H1 (cell line): Measurements from ENCODE around the gene UPK1B. TPM values are rescaled to one million over a fixed set of nuclear protein-coding genes. Genes with fewer than 3 reads are reported as not detected.

Experiments
- CHD1 ChIP-seq: IDR thresholded peaks from 2 replicates; pipeline ENCODE4 v1.6.1; 2012; ENCODE audit warnings: low read depth, low read length, improper control_type of control experiment
- EZH2 ChIP-seq: fragments of 200-600 bp; sonication (generic); IDR thresholded peaks from 2 replicates; pipeline ENCODE4 v1.7.1; 2012; ENCODE audit warnings: low read depth, mild to moderate bottlenecking, moderate library complexity, low read length, inconsistent platforms; ENCODE audit not compliant: severe bottlenecking
- FOSL1 ChIP-seq: IDR thresholded peaks from 2 replicates; pipeline ENCODE4 v1.6.1; 2011; ENCODE audit warnings: mild to moderate bottlenecking, low read depth, low read length, moderate library complexity; ENCODE audit not compliant: insufficient read depth
- GTF2F1 ChIP-seq: IDR thresholded peaks from 2 replicates; pipeline ENCODE4 v1.6.1; 2012; ENCODE audit warnings: low read depth, low read length, improper control_type of control experiment, borderline replicate concordance
- SIN3A ChIP-seq, 2 experiments: IDR thresholded peaks in 1 of 2; conservative IDR thresholded peaks in 1 of 2; 2 replicates each; pipeline ENCODE4 v1.6.1; 2011 to 2012; ENCODE audit warnings: low read length in 2 of 2, improper control_type of control experiment in 1 of 2, low read depth in 1 of 2, mild to moderate bottlenecking in 1 of 2
- polyA plus RNA-seq, 7 experiments: library from polyadenylated mRNA; depleted of rRNA in 3 of 7; stranded (reverse) in 5 of 7; unstranded in 2 of 7; fragments of >200 nt in 5 of 7; fragments of 200-250 nt in 2 of 7; gene quantifications; 1 replicate in 5 of 7; 2 replicates in 1 of 7; 4 replicates in 1 of 7; pipeline versions ENCODE4 v1.2.1 to v1.2.3, GENCODE V29; 2011 to 2013; ENCODE audit warnings: missing spikeins in 2 of 7, mixed read lengths in 2 of 7
- total RNA-seq: library from RNA; stranded (reverse); fragmentation: NEBNext Ultra II Directional; extraction: Animal tissue kit (Norgen Biotek cat#: 25700); gene quantifications from 2 replicates; pipeline ENCODE4 v1.2.1, GENCODE V29; 2021
- TF ChIP-seq, protein P1 (sequence below): IDR thresholded peaks from 2 replicates; pipeline ENCODE4 v1.6.1; 2011; ENCODE audit warnings: low read length, improper control_type of control experiment

UPK1B gene
- total and polyA plus RNA-seq, 2 of the 8 experiments (the other 6 are each of a cell fraction or from before 2014, with no cell fraction given): 0.67 to 0.68 TPM

DNA sequence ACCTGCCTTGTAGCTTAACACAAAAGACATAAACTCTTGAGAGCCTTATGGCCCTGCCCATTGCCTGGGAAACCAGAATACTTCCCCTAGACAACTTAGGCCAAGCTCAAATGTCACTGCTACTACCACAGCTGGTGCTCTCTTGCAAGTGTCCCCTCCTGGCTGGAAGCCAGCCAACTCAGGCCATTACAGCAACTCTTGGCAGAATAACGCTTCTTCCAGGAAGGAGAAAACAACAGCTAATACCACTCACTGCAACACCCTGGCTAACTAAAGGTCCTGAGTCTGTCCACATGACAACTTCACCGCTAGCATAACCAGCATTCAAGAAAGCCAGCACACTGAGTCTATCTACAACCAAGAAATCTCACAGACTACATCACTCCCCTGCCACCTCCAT lies 72.4 kb downstream of the UPK1B start (continued):
- no peak for TF ChIP-seq SIN3A (conservative IDR thresholded peaks at IDR 0.05 in 1 of 2, IDR thresholded peaks at IDR 0.05 in 1 of 2; ENCODE audit: low read depth in 1 of 2, low read length in 2 of 2)
- TF ChIP-seq CHD1: no peak
- TF ChIP-seq EZH2: no peak
- no peak for TF ChIP-seq FOSL1
- TF ChIP-seq, protein P1, sequence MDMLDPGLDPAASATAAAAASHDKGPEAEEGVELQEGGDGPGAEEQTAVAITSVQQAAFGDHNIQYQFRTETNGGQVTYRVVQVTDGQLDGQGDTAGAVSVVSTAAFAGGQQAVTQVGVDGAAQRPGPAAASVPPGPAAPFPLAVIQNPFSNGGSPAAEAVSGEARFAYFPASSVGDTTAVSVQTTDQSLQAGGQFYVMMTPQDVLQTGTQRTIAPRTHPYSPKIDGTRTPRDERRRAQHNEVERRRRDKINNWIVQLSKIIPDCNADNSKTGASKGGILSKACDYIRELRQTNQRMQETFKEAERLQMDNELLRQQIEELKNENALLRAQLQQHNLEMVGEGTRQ: no peak
- TF ChIP-seq GTF2F1: no peak

Other genes with a start within 250 kb of the UPK1B start
- gene IGSF11, start 138.8 kb upstream of the UPK1B start, total RNA-seq: 1.1 and 1.6 TPM in 2 replicates
- 3.8 and 4.1 TPM in 2 replicates for gene IGSF11, start 138.8 kb upstream of the UPK1B start, polyA plus RNA-seq (2011; rRNA removed)
- not detected in 2 replicates for gene TEX55, start 27.4 kb upstream of the UPK1B start, total RNA-seq
- gene TEX55, start 27.4 kb upstream of the UPK1B start, polyA plus RNA-seq (2011; rRNA removed): not detected in 2 replicates
- 44.7 and 56.5 TPM in 2 replicates for gene B4GALT4, start 67.3 kb downstream of the UPK1B start, total RNA-seq
- gene B4GALT4, start 67.3 kb downstream of the UPK1B start, polyA plus RNA-seq (2011; rRNA removed): 12.9 and 14.6 TPM in 2 replicates
- 4.9 and 7.6 TPM in 2 replicates for gene ARHGAP31, start 120.8 kb downstream of the UPK1B start, total RNA-seq
- 1.1 and 2.3 TPM in 2 replicates for gene ARHGAP31, start 120.8 kb downstream of the UPK1B start, polyA plus RNA-seq (2011; rRNA removed)